ENCODE measurements around the gene HCCS.
"Not testable (repeated sequence)": the region's sequence is repeated elsewhere in the genome, so short reads cannot be mapped to it uniquely, and the experiment has no call there.

HCCS gene

DNA sequence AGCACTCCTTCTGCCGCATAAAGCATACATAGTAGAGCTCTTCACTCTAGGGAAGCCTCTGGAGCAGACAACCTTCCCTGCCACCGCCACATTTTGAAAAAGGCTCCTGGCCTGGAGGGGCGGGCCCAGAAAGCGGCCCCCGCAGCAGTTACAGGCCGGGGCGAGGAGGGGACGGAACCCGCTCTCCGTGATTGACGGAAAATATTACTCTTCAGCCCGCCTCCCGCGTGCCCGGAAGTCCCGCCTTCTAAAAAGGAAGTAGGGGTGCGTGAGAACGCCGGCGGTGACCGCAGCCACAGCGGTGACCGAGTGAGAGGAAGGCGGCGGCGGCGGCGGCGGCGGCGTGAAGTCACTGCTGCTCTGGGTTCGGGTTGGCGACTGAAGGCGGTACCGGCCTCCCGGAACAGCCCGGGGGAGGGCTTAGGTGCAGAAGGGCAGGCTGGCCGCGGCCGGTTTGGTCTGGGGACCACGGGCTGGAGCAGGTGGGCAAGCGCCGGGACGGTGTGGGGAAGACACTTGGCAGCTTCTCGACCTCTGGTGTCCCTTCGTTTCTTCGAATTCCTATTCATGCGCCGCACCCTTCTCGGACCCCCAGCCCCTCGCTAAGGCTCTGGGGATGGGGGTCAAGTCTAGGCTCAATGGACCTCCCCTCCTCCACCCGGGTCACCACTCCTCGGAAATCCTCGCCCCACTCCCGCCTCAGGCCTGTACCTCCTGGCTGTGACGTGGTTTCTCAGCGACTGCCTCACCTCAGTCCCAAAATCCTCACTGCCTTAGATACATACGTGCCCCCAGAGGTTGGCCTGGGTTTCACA is at the start of gene HCCS:
TSS of gene HCCS (plus strand) at position 296 of the 815 bp plus-strand sequence. CDS start 729 bp downstream, outside the sequence.
- FAIRE-seq, result peak; percentile 97

- FAIRE-seq, result no peak
These were observed 46.9 kb upstream of the HCCS start for GRCh38 chrX:11064276-11064675.

DNA sequence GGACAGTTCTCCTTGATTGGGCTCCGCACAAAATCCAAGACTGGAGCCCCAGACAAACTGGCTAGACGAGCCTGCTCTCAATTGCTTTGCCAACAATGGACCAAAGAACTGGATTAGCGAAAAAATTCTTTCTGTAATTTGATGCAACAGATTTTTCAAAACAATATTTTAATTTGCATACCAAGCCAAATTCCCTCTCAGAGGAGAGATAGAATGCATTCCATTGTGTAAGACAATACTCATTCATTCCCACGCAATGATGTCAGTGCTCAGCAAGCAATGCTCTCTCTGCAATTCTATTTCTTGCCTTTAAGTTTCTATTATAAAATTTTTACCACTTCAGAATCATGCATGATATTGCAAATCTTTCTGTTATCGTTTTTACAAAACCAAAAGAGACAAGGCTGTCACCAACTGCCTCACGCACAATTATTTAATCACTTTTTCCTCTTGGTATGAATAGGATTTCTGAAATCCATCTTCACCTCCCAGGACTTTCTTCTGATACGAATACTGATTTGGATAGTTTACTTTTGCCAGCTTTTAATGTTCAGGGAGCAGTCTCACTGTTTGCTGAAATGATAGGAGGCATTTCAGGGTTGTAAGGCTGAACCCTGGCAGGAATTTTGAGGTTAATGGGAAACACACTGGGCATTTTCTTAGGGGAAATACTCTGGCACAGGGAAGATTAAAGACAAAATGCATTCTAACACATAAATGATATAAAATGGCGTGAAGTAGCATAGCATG is 46.1 kb upstream of the HCCS start:
- FAIRE-seq, result no peak

DNA sequence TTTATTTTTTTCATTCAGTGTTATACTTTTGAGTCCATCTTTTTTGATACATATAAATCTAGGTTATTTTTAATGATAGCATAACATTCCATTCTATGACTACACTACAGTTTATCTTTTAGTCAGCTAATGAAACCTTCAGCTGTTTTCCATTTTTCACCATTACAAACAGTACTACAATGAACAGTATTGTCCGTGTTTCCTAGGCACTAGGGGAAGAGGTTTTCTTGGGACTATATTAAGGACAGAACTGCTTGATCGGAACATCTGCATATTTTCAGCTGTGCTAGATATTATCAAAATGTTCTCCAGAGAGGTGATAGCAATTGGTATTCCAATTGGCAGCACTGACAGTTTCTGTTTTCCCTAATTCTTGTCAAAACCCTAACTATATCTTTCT is 44.3 kb upstream of the HCCS start:
- no peak for FAIRE-seq

DNA sequence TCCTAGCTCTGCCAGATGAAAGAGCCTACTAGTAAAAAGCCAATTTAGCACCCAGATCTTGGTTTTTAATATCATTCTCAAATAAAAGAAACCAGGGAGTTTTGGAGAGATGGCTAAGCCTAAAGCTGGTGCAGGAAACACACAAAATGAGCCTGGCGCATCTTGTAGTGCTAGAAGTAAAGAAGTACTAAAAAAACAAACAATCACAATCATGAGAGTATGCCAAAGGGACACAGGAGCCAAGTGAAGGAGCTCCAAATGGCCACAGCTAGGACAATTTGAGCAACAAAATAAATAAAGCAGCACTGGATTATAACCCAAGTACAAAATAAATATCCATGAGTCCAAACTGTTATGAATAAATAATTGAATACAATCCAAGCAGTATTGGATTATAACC is 37.8 kb upstream of the HCCS start:
- no peak for FAIRE-seq

DNA sequence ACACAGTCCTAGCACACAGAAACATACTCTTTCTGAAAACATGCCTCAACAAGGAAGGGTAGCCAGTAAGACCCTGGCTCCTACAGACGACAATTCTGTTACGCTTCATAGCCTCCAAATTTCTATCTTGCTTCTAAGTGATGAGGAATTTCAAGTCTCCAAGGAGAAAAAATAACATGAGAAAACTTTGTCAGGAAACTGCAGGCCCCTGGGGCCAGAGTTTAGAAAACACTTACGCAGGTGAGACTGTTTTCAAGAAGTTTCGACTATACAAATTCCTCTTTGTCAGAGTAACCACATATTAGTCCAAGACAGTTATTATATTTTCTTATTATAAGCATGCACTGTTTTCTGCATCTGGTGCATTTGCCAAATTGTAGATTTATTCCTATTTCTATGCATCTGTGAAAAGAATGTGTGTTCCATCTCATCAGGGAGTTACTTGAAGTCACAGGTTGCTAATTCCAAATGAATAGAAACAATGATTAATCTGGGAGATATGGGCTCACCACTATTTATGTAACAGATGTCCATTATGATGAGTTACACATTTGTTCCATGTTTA is 30.3 kb upstream of the HCCS start:
- FAIRE-seq, result no peak

- FAIRE-seq, result no peak
These were observed 29.6 kb upstream of the HCCS start for GRCh38 chrX:11081511-11081910.

- no peak for FAIRE-seq
These were observed 25.8 kb upstream of the HCCS start for GRCh38 chrX:11085305-11085704.

- no peak for FAIRE-seq
These were observed 21.3 kb upstream of the HCCS start for GRCh38 chrX:11089802-11090201.

DNA sequence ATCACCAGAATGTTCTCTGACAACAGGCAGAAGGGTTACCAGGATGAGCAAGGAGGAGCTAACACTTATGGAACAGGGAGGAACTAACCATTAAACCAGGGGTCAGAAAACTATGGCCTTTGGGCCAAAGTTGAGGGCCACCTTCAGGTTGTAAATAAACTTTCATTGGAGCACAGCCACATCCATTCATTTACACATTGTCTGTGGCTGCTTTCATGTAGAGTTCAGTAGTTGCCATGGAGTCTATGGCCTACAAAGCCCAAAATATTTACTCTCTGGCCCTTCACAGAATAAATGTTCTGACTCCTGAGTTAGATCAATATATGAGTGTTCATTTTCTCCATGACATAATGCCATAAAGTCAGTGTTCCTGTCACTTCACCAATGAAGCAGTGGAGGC is 13.2 kb upstream of the HCCS start:
- no peak for FAIRE-seq

- no peak for FAIRE-seq
These were observed 11.7 kb upstream of the HCCS start for GRCh38 chrX:11099465-11099864.

- FAIRE-seq, result peak; percentile 95
These were observed 10.7 kb upstream of the HCCS start for GRCh38 chrX:11100281-11101035.

DNA sequence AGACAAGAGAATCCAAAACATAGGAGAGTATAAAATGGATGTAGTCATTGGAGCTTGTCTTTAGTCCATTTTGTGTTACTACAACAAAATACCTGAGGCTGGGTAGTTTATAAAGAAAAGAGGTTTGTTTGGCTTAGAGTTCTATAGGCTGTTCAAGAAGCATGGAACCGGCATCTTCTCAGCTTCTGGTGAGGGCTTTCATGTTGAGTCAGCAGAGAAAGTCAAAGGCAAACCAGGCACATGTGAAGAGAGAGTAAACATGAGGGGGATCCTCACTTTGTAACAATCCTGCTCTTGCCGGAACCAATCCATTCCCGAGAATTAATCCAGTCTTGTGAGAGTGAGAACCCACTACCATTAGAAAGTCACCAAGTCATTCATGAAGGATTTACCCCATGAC is 8.1 kb upstream of the HCCS start:
- FAIRE-seq, result no peak

- no peak for FAIRE-seq
These were observed 7.4 kb upstream of the HCCS start for GRCh38 chrX:11103751-11104150.

GRCh38 chrX:11105080-11105479 is 6.1 kb upstream of the HCCS start:
- FAIRE-seq, result no peak

GRCh38 chrX:11108253-11108941 is 2.7 kb upstream of the HCCS start:
- no peak for FAIRE-seq

- no peak for FAIRE-seq
These were observed 1.2 kb upstream of the HCCS start for GRCh38 chrX:11109968-11110367.

DNA sequence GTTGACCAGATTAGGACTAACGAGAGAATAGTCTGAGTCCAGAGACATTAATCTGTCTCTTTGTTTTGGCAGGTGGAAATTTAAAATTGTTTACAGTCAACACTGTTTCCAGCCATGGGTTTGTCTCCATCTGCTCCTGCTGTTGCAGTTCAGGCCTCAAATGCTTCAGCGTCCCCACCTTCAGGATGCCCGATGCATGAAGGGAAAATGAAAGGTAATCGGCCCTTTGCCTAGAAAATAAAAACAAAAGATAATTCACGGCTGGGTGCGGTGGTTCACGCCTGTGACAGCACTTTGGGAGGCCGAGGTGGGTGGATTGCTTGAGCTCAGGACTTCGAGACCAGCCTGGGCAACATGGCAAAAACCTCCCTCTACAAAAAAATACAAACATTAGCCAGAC is 815 bp downstream of the HCCS start:
- FAIRE-seq, result no peak

- FAIRE-seq, result no peak
These were observed 2.6 kb downstream of the HCCS start for GRCh38 chrX:11113731-11114130.

DNA sequence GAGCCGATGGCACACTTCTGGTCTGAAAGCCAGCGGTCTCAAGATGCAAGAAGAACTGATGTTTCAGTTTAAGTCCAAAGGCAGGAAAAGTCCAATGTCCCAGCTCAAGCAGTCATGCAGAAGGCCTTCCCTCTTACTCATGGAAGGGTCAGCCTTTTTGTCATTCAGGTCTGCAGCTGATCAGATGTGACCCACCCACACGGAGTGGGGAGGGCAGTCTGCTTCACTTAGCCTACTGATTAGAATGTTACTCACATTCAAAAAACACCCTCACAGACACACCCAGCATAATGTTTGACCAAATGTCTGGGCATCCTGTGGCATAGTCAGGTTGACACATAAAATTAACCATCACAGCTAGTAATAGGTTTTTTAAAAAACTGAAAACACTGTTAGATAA is 6.6 kb downstream of the HCCS start:
- no peak for FAIRE-seq

DNA sequence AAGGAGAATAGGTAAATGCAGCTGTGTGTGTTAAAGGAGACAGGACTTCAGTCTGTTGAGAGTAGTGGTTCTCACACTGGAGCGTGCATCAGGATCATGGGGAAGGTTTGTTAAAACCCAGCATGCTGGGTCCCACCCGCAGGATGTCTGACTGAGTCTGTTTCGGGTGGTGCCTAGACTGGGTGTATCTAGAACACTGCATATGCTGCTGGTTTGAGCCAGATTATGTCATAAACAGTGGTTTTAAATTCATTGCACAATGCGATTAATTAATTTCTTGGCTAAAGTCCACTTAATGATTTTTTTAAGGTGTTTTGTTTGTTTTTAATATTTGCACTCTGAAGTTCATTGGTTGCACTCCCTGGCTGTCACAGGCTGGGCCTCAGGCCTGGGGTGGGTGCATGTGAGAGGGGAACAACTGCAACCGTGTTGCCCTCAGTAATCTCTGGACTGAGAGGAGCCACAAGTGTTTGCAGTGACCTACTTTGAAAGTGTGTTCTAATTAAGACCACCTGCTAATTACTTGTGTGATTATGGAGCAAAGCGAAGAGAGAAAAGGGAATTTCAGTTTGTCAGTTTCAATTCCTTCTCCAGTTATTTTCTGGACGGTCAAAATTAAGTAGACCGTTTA is 8.3 kb downstream of the HCCS start:
- no peak for FAIRE-seq

DNA sequence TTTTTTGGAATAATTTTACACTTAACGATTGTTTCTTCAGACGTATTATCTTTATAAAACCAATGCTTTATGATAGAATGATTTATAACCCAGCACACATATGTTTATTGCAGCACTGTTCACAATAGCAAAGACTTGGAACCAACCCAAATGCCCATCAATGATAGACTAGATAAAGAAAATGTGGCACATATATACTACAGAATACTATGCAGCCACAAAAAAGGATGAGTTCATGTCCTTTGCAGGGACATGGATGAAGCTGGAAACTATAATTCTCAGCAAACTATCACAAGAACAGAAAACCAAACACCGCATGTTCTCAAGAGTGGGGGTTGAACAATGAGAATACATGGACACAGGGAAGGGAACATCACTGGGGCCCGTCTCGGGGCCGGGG is 12.0 kb downstream of the HCCS start:
- FAIRE-seq, result not testable (repeated sequence)
